SK-MEL-5 (cell line): ENCODE results near the gene DROSHA. TPM values are rescaled to one million over a fixed set of nuclear protein-coding genes. Genes with fewer than 3 reads are reported as not detected.
"Not testable (repeated sequence)": the region's sequence is repeated elsewhere in the genome, so short reads cannot be mapped to it uniquely, and the experiment has no call there.

Source experiments
- DNase-seq: peaks from one replicate; pipeline ENCODE4 v3.0.0-alpha.2; 2016; ENCODE audit warnings: low read depth, low spot score
- in situ Hi-C: cut with HindIII; loops from 2 replicates; pipeline ENCODE4 v1.10.0; 2016; ENCODE audit warnings: low sequenced_read_pairs, high pct_unique_total_duplicates, low pct_unique_long_range_greater_than_20kb
- total RNA-seq: library from RNA; depleted of rRNA; stranded (reverse); fragments of >200 nt; shearing (Covaris generic); gene quantifications from 2 replicates; pipeline ENCODE4 v1.2.3, GENCODE V29; 2014

DROSHA gene
- total RNA-seq, 1 experiment from 2014 or later, result 57.4 TPM

DNA sequence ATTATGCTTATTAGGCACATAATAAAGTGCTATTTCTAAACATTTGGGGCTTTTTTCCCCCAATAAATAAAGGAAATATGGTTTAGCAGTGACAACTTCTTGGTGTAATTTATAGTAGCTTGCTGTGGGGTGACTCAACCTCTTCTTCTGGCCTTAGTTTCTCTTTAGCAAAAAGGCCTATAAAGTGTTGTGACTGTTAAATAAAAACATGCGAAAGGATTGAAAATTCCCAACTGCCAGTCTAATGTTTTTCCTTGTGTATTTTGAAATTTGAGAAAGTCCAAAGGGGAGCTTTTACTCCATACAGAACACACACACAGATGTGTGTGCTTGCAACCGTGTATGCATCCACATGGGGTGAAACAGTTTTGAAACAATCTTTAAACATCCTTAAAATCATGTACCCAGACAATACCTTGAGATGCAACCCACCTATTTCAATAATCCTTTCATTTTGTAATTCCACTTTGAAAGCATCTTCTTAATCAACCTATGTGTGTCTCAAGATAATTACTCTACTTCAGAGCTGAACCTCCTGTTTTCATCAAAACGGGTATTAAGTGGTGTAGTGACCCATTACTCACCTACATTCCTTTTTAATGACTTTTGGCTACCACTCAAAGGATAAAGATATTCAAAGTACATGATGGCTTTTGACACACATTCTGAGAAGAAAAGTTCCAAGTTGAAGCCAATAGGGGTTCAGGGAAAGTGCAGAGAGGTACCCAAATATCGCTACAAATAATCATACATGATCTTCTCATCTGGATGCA is 123.8 kb downstream of the DROSHA start:
- DNase-seq, result no peak
- in situ Hi-C loops, result no loop called here

DNA sequence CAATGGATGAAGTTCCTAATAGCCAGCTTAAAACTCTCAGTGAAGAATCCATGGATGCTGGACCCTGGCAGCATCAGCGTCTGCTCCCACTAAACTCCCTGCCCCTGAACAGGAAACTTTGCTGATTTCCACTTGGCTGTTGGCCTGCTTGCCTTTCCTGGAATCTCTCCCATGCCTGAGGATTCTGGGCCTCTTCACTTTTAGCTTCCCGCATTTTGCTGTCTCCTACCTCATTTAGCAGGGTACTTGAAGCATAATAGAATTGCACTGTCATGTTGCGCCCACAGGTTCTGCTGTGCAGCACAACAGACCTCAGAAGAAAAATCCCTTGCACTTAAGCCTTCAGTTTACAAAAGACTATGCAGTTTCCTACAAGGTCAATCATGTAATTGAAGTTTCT is 127.6 kb downstream of the DROSHA start:
- no peak for DNase-seq
- in situ Hi-C loops, result no loop called here

DNA sequence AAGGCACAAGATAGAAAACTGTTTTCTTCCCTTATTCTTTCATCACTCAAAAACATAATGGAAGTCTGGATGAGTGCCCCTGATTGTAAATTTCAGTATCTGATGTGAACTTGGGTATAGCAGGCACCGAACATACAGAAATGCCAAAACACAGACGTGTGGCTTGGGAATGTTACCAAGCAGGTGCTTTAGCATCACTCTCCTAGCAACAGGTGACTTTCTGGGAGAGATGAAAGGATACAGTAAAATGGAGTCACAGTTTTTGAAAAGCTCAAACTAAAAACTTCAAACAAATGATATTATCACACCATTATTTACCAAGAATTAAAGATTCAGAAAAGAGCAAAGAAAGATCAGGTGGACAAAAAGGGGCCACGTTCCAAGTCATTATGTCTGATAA is 130.2 kb downstream of the DROSHA start:
- in situ Hi-C loops, result no loop called here
- DNase-seq, result no peak

DNA sequence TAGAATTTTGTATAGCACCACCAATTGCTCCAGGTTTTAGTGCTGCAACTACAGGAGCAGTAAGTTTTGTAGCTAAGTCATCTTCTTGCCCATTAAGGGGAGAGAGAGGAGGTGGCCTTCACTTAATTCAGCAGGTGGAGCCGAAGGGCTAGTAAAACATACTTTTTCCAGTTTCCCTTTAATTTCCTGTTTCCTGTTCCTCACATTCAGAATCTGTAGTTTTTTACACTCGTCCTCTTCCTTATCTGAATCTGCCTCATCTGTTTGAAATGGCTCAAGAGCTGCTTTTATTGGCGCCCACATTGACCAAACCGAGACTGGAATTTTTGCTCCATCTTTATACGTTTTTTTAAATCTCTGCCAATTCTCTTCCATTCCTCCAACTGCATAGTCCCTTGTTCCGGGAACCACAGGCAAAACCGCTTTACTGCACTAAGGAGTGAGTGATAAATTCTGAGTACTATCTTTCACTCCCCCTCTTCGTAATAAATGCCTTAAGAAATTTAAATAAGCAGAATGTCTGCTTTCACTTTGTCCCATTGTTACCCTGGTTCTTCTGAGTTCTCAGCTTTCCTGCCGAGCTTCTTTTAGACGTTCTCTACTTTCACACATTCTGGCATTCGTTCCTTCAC is 133.9 kb downstream of the DROSHA start:
- DNase-seq, result no peak
- in situ Hi-C loops, result no loop called here

DNA sequence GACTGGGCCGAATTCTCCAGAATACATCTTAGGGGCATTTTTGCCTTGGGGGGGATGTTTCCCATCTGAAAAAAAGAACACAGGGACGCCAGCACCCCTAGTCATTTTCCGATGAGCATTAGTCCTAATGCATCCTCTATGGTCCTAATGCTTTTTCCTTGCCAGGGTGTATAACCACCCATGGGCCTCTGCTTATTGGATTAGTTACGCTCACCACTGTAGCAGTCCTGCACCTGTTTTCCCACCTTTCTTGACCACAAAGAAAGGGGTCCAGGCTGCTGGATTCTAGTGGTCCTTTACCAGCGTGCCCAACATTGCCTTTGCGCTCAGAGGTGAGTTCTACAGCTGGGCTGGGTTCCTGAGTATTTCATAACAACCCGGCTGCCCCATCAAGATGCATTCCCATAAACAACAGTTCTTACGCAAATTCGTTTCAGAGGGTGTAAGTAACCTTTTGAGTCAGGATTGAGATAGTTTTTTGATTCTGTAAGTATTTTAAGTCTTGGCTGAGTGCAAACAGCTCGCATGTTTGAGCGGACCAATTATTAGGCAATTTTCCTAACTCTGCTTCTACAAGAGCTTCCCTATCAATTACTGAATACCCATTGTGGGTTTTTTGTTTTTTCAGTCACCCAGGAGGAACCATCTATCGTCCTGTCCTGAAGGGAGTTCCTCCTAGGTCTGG is 135.1 kb downstream of the DROSHA start:
- in situ Hi-C loops, result no loop called here
- DNase-seq, result no peak

DNA sequence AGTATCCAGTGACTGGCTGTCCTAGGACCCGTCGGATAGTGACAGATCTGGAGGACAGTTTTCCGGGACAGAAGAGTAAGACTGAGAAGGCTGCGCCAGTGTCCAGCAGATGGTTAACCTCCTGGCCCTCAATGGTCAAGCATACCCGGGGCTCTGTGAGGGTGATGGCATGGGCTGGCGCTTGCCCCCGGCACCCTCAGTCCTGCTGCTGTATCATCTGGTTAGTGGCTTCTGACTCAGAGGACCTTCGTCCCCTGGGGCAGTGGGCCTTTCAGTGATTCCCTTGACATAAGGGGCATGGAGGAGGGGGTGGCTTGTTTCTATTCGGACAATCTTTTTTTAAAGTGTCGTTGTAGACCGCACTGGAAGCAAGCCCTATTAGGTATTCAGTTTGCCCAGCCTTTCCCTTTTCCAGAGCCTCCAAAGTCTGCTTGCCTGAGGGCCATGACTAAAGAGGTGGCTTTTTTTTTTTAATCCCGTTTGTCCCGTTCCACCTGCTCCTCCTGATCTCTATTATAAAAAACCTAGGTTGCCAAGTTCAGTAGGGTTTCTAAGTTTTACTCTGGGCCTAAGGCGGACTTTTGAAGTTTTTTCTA is 136.3 kb downstream of the DROSHA start:
- in situ Hi-C loops, DNase-seq: not testable (repeated sequence)

DNA sequence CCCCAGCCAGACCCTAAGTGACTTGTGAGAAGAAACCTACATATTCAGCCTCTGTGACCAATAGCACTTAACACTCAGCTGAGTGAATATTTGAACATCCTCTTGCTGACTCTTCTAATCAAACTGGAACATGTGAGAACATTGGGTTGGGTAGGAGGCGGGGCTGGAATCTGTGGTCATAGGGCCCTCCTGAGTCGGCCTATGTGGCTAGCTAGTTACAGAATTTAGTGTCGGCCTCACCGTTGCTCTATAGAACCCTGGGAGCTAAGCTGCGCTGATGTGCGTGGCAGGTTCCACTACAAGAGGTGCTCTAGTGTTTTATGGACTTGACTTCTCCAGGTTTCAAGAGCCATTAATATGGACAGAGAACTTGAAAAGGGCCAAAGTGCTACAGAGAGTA is 138.8 kb downstream of the DROSHA start:
- DNase-seq, result no peak
- in situ Hi-C loops, result no loop called here

DNA sequence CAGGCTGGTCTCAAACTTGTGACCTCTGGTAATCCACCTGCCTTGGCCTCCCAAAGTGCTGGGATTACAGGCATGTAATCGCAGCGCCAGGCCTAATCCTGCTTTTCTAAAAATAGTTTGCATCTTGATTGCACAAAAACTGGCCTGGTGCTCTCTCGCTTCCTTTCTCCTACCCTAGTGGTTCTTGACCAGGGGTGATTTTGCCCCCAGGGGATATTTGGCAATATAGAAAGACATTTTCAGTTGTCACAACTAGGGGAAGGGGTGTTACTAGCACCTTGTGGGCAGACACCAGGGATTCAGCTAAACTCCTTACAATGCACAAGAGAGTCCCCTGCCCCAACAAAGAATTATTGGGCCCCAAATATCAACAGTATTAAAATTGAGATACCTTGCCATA is 139.8 kb downstream of the DROSHA start:
- DNase-seq, result no peak
- in situ Hi-C loops, result no loop called here

DNA sequence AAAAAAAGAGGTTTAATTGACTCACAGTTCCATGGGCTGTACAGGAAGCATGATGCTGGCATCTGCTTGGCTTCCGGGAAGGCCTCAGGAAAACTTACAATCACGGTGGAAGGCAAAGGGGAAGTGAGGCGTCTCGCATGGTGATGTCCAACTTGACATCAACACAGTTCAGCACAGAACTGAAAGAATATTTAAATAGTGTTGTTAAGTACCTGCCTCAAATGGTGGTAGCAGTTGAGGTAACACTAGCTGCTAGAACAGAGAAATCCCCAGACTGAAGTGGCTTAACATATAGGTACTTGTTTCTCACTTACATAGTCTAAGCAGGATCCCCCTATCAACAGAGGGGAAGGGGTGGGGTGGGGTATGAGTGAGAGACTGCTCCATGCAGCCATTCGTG is 141.6 kb downstream of the DROSHA start:
- DNase-seq, result no peak
- in situ Hi-C loops, result no loop called here

DNA sequence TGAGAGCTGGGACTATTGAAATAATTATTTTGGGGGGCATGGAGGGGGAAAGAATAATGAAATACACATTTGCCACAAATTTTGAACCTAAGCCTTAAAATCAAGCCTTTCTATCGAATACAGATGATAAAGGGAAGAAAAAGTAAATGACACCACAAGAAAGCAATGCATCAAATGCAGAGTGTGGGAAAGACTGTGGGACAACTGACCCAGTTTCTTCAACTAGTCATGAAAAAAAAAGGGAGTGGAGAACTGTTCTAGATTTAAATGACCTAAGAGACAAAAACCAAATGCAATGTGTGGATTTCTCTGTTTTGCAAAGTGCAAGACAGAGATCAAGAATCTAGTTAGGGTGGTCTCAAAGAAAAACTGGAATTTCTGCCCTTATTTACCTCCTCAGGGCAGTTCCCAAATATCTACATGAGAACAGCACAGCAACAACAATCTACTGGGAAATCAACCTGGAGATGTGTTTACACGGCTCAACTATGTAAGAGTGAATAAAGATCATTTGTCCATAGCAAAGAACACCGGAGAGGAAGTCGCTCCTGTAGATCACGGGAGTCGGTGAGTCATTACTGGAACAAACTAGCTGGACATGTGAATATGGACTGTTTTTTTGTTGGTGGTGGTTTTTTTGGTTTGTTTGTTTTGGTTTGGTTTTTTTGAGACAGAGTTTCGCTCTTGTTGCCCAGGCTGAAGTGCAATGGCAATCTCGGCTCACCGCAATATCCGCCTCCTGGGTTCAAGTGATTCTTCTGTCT is 145.9 kb downstream of the DROSHA start:
- peak; percentile 88 for DNase-seq
- in situ Hi-C loops, result no loop called here

DNA sequence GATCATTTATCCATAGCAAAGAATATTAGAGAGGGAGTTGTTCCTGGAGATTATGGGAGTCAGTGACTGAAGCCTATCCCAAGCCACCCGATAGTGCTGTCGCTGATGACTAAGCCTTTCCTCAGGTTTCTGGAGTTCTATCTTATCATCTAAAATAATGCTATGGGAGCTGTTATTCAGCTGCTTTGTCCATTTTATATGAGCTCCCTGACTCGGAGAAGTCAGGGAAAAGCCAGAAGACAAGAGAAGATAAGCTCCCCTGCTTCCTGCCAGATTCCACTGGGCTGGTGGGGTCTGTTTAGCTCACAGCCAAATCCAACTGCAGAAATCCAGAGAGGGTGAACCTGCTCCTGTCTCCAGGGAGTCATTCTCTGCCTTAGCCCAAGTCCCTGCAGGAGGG is 148.2 kb downstream of the DROSHA start:
- no peak for DNase-seq

DNA sequence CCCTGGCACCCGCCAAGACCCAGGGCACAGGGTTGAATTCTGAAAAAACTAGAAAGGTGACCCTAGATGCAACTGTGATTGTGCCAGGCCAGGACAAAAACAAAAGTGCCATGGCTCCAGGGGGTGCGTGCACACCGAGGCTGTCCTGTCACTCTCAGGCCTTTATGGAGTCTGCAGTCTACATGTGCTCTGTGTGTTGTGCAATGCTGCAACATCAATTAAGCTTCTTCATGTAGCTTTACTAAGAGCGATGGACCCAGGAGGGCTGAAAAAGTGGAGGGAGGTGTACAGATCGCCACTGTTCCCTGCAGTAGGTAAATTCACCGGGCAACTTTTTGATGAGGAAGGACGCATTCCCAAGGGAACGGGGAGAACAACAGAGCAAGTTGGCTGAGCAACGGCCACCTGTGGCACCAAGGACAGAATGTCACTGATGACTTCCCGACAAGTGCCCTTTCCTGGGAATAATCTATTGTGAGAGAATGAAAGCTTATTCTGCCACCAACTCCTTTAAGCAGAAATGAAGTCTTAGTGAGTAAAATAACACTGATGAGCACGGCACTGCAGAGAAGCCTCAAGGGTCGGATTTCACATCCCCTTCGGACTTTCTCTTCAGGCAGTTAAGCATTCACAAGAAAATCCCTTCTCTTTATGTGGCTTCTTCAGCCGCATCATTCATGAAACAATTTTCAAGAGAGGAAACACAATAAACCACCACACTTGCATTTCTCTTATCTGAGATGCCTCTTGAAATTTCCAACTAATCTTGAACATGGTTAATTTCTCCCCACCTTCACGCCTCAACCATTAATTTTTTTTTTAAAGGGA is 149.6 kb downstream of the DROSHA start:
- in situ Hi-C loops, result no loop called here

More for the DNA sequence above, 148.2 kb downstream of the DROSHA start:
- in situ Hi-C loops, result no loop called here

DNA sequence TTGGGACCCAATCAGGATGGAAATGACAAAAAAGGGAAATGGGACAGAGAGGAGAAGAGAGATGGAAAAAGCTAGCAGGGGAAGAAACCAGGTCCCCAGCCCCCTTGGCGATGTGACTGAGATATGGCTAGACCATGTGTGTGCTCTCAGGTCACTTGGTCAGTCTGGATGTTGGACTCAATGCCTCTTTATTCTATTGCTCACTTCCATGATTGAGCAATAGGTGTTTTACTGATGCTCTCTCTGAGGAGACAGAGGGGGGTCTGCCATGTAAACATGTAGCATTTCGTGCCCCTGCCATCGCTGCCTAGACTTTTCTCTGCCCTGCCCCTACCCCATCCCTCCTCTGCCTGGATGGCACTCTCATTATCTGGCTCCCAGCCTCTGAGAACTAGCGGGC is 150.6 kb downstream of the DROSHA start:
- in situ Hi-C loops, result no loop called here

More for the DNA sequence above, 149.6 kb downstream of the DROSHA start:
- no peak for DNase-seq

DNA sequence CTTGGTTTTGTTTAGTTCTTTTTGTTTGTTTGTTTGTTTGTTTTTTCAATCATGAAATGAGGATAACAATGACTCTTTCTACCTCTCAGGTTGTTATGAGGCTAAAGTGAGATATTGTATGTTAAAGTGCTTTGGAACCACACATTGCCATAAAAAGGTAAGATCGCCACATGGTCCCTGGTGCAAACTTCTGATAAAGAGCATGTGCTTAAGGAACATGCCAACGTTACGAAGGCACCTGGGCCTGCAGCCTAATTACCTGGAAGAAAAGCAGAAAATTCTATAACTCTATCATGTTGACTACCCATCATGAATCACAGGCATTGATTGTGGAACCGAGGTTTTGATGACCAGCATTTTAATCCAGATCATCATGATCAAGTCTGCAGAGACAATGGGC is 151.8 kb downstream of the DROSHA start:
- DNase-seq, result no peak
- in situ Hi-C loops, result no loop called here

More for the DNA sequence above, 150.6 kb downstream of the DROSHA start:
- DNase-seq, result no peak

DNA sequence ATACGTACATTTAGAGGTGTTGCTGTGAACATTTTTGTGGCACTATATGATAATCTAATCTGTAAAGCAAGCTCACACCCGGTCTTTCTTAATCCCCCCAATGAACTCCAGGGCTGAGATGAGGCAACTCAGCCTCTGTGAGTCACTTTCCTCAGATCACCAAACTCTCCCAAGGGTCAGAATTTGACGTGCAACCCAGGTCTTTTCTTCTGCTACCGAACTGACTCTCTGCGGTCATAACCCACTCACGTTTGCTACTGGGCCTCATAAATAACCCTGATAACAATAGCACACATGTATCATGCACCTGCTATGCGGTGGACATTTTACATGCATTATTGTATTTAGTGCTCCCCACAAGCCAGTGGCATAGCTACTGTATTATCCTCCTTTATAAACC is 153.1 kb downstream of the DROSHA start:
- DNase-seq, result no peak
- in situ Hi-C loops, result no loop called here

DNA sequence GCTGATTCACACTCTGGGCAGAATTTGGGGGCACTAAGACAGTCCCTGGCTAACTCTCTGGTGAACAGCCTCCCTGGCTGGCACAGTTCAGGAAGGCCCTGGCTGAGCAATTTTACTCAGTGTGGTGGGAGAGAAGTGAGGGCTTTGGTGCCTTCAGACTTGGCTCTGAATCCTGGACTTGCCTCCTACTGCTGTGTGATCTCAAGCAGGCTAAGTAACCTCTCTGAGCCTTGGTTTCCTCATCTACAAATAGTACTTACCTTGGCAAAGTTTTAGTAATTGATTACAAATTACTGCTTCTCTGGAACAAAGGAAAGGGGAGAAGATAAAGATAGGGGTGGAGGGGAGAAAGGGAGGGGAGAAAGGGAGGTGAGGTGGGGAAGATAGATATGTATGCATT is 153.8 kb downstream of the DROSHA start:
- in situ Hi-C loops, result no loop called here
- DNase-seq, result no peak
